Stimulated activated CD4-positive, alpha-beta T cell treated with anti-CD3 and anti-CD28 coated beads, Interleukin-4, amount 100 ng/mL, for 48 hours (primary cell): ENCODE results near the gene IDE.
"Not testable (repeated sequence)": the region's sequence is repeated elsewhere in the genome, so short reads cannot be mapped to it uniquely, and the experiment has no call there.

Source experiments
- DNase-seq, 2 donors: peaks; one replicate each; pipeline ENCODE4 v3.0.0-alpha.2; 2020; ENCODE audit warnings: low read depth in 2 of 2

Gene IDE

GRCh38 chr10:92573798-92574547 lies at the start of gene IDE:
TSS of gene IDE (minus strand) at chr10:92574093. CDS start at chr10:92574019, 74 bp downstream.
- DNase-seq, result peak; percentile 66 to 79

GRCh38 chr10:92619368-92619767 lies 45.5 kb upstream of the IDE start:
- DNase-seq, result no peak

GRCh38 chr10:92615515-92615914 lies 41.6 kb upstream of the IDE start:
- DNase-seq, result no peak

GRCh38 chr10:92604841-92605240 lies 30.9 kb upstream of the IDE start:
- no peak for DNase-seq

GRCh38 chr10:92598321-92598720 lies 24.4 kb upstream of the IDE start:
- DNase-seq, result no peak

GRCh38 chr10:92595505-92595904 lies 21.6 kb upstream of the IDE start:
- no peak for DNase-seq

GRCh38 chr10:92593619-92594588 lies 20.0 kb upstream of the IDE start:
- no peak for DNase-seq

- DNase-seq, result peak; percentile 97 to 98
These were observed 19.1 kb upstream of the IDE start, which contains the start of gene KIF11 for GRCh38 chr10:92592761-92593618. TSS of gene KIF11 (plus strand) at chr10:92593130. CDS start at chr10:92593376, 246 bp downstream.

GRCh38 chr10:92591550-92592022 lies 17.7 kb upstream of the IDE start:
- peak; percentile 79 to 88 for DNase-seq

- peak in 1 of 2 donors; percentile 3 for DNase-seq
These were observed 17.0 kb upstream of the IDE start for GRCh38 chr10:92590623-92591549.

- DNase-seq, result not testable (repeated sequence)
These were observed 8.5 kb upstream of the IDE start for GRCh38 chr10:92582347-92582746.

GRCh38 chr10:92575961-92576360 lies 2.1 kb upstream of the IDE start:
- no peak for DNase-seq

GRCh38 chr10:92574548-92575261 lies 812 bp upstream of the IDE start:
- DNase-seq, result no peak

- peak; percentile 11 to 22 for DNase-seq
These were observed 649 bp downstream of the IDE start for GRCh38 chr10:92573091-92573797.

GRCh38 chr10:92572362-92573090 lies 1.4 kb downstream of the IDE start:
- no peak for DNase-seq

- DNase-seq, result no peak
These were observed 2.2 kb downstream of the IDE start for GRCh38 chr10:92571649-92572048.

- not testable (repeated sequence) for DNase-seq
These were observed 4.2 kb downstream of the IDE start for GRCh38 chr10:92569663-92570062.

- DNase-seq, result no peak
These were observed 4.8 kb downstream of the IDE start for GRCh38 chr10:92569071-92569470.
